Measurements from ENCODE around the gene GRM3. TPM values are rescaled to one million over a fixed set of nuclear protein-coding genes. Genes with fewer than 3 reads are reported as not detected.

Gene GRM3
- total and polyA plus RNA-seq, 2 of the 4 experiments (the other 2 are of a cell fraction): not detected

DNA sequence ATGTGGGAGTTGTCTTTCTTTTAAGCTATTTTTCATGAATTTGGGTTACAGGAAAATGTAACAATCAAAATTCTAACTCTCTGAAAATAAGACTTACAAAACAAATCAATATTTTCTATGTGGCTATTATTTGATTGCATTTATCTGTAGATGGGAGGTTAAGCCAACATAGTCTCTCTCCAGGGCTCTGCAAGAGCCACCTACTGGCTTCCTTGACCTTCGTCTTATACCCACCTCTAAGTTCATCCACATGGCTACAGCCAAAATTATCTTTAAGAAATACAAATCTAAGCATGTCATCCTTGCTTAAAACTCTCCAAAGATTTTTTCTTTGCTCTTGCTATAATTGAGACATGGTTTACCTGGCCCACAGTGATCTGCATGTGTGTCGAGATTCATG is 14.2 kb downstream of the GRM3 start:
- Histone ChIP-seq H3K4me2 (ENCODE audit: low read depth, low read length) (no peak overlapping the region), H3K9me1 (ENCODE audit: insufficient read depth, low read length) (no peaks in the 10 kb centered on the region), H3K27ac (ENCODE audit: insufficient read depth, low read length) (no peak overlapping the region), H3K4me1 (ENCODE audit: control insufficient read depth, insufficient read depth, low read length) (no peaks in the 10 kb centered on the region), H3K27me3 (ENCODE audit: control insufficient read depth, insufficient read depth, low read length) (no peaks in the 10 kb centered on the region), H2BK15ac (ENCODE audit: low read depth, low read length) (no peak overlapping the region), H2BK120ac (ENCODE audit: low read depth, low read length) (no peak overlapping the region), H3K4ac (ENCODE audit: low read depth, low read length) (no peak overlapping the region), H3K79me1 (ENCODE audit: low read depth in 1 of 2, low read length in 2 of 2) (no peaks in the 10 kb centered on the region), H4K20me1 (ENCODE audit: insufficient read depth, low read length) (no peaks in the 10 kb centered on the region), H2BK20ac (ENCODE audit: low read depth, low read length) (no peak overlapping the region), H4K91ac (ENCODE audit: insufficient read depth, low read depth, low read length) (no peak overlapping the region), H3K9me3 (ENCODE audit: control insufficient read depth, insufficient read depth, low read length) (peaks cover 3% of the 10 kb centered on the region; the same call in 1 of the 2 replicates), H3K56ac (ENCODE audit: extremely low read depth, insufficient read depth, low read length) (no peak overlapping the region), H3K14ac (replicated peaks; ENCODE audit: low read depth, low read length) (no peak overlapping the region), H2AK5ac (ENCODE audit: low read depth, low read length) (no peak overlapping the region), H2AFZ (replicated peaks; ENCODE audit: low read length, poor library complexity) (no peak overlapping the region), H4K8ac (ENCODE audit: low read depth in 2 of 2, low read length in 2 of 2) (no peak overlapping the region), H3K36me3 (ENCODE audit: control insufficient read depth, insufficient read depth, low read length) (no peaks in the 10 kb centered on the region), H3K18ac (ENCODE audit: low read depth, low read length) (no peak overlapping the region), H4K5ac (ENCODE audit: low read depth, low read length) (no peak overlapping the region), H2BK5ac (ENCODE audit: low read depth, low read length, poor library complexity, severe bottlenecking) (no peak overlapping the region), H3K23ac (ENCODE audit: low read depth, low read length) (no peak overlapping the region), H3K9ac (ENCODE audit: low read depth, low read length) (no peak overlapping the region), H2AK9ac (replicated peaks; ENCODE audit: low read depth, low read length, poor library complexity) (no peak overlapping the region), H3K4me3 (ENCODE audit: insufficient read depth, low read depth, low read length) (no peak overlapping the region)
- ChIA-PET CTCF (no interaction called here), POLR2A (ENCODE audit: unreplicated experiment) (no interaction called here)
- in situ Hi-C loops (cut with MboI; ENCODE audit: low sequenced_read_pairs) (no loop called here), intact Hi-C loops (cut with micrococcal nuclease) (no loop called here), dilution Hi-C loops (cut with HindIII; ENCODE audit: low sequenced_read_pairs, unreplicated experiment) (no loop called here)
- 17% methylated on average over 1 of the region's 2 CpGs; no CpG with 5 or more reads in 1 of the 2 experiments for WGBS, 2 experiments (ENCODE audit: extremely low coverage in 2 of 2, insufficient read length in 1 of 2)
- no peak for ATAC-seq (ENCODE audit: low read depth)
- no peak for DNase-seq
- TF ChIP-seq RCOR1 (IDR thresholded peaks at IDR 0.05; ENCODE audit: insufficient replicate concordance, low read length) (no peak), SMC3 (IDR thresholded peaks at IDR 0.05; ENCODE audit: low read depth, low read length) (no peak), RAD21 (IDR thresholded peaks at IDR 0.05; ENCODE audit: low read length) (no peak), CEBPB (IDR thresholded peaks at IDR 0.05; ENCODE audit: low read depth, low read length) (no peak), BHLHE40 (IDR thresholded peaks at IDR 0.05; ENCODE audit: low read depth, low read length) (no peak)
- TF ChIP-seq, protein P1, sequence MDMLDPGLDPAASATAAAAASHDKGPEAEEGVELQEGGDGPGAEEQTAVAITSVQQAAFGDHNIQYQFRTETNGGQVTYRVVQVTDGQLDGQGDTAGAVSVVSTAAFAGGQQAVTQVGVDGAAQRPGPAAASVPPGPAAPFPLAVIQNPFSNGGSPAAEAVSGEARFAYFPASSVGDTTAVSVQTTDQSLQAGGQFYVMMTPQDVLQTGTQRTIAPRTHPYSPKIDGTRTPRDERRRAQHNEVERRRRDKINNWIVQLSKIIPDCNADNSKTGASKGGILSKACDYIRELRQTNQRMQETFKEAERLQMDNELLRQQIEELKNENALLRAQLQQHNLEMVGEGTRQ (IDR thresholded peaks at IDR 0.05; ENCODE audit: low read depth, low read length): no peak
- no TSS peak for BruUV-seq (replicated peaks)
